DMS153 treated with DMSO at 0.1 percent for 48 hours (cell line): ENCODE measurements around the gene MEGF6.
A peak's percentile ranks its signal among the peaks of the same experiment; 100 is the strongest.

ENCODE experiments used
- DNase-seq: peaks from one replicate; lab custom pipeline; 2025; ENCODE audit not compliant: unreplicated experiment; lab: John Stamatoyannopoulos, UW

Gene MEGF6

GRCh38 chr1:3495776-3496745, 115.2 kb downstream of the MEGF6 start:
- no peak for DNase-seq

GRCh38 chr1:3494321-3495308, 116.7 kb downstream of the MEGF6 start:
- no peak for DNase-seq

- no peak for DNase-seq
Observed at GRCh38 chr1:3492545-3493246, 118.6 kb downstream of the MEGF6 start.

- peak; percentile 61 for DNase-seq
Observed at GRCh38 chr1:3491291-3492246, 119.7 kb downstream of the MEGF6 start.

GRCh38 chr1:3490046-3490745, 121.1 kb downstream of the MEGF6 start:
- DNase-seq = no peak

GRCh38 chr1:3488432-3488831, 122.9 kb downstream of the MEGF6 start:
- DNase-seq = no peak

- DNase-seq = no peak
Observed at GRCh38 chr1:3485016-3485415, 126.3 kb downstream of the MEGF6 start.

- no peak for DNase-seq
Observed at GRCh38 chr1:3483801-3484444, 127.4 kb downstream of the MEGF6 start.

GRCh38 chr1:3483380-3483779, 127.9 kb downstream of the MEGF6 start:
- DNase-seq = no peak

GRCh38 chr1:3482378-3482849, 128.9 kb downstream of the MEGF6 start:
- no peak for DNase-seq

- no peak for DNase-seq
Observed at GRCh38 chr1:3481836-3482375, 129.4 kb downstream of the MEGF6 start.

GRCh38 chr1:3481046-3481445, 130.3 kb downstream of the MEGF6 start:
- no peak for DNase-seq

- DNase-seq = no peak
Observed at GRCh38 chr1:3480369-3480719, 131.0 kb downstream of the MEGF6 start.

GRCh38 chr1:3479511-3480368, 131.6 kb downstream of the MEGF6 start:
- DNase-seq = no peak

- DNase-seq = no peak
Observed at GRCh38 chr1:3478187-3478586, 133.1 kb downstream of the MEGF6 start.

GRCh38 chr1:3477241-3477995, 133.9 kb downstream of the MEGF6 start:
- no peak for DNase-seq

- no peak for DNase-seq
Observed at GRCh38 chr1:3476666-3477065, 134.6 kb downstream of the MEGF6 start.
